AG10803 (cell line): Measurements from ENCODE around the gene TCF7L1.
"Not testable (repeated sequence)": the region's sequence is repeated elsewhere in the genome, so short reads cannot be mapped to it uniquely, and the experiment has no call there.

Source experiments
- DNase-seq: peaks from one replicate; pipeline ENCODE4 v3.0.0; 2010; ENCODE audit warnings: low read depth
- H3K4me3 ChIP-seq: 2 replicates; pipeline ENCODE4 v1.5.1; 2011; ENCODE audit warnings: mild to moderate bottlenecking, low read length, control low read depth
- TF ChIP-seq, protein P1 (sequence below): conservative IDR thresholded peaks from 2 replicates; pipeline ENCODE4 v1.5.1; 2011; ENCODE audit warnings: mild to moderate bottlenecking, low read length, control low read depth, inconsistent platforms

Gene TCF7L1

GRCh38 chr2:85210511-85210910 is 77.3 kb downstream of the TCF7L1 start:
- no peak for DNase-seq
- TF ChIP-seq, protein P1, sequence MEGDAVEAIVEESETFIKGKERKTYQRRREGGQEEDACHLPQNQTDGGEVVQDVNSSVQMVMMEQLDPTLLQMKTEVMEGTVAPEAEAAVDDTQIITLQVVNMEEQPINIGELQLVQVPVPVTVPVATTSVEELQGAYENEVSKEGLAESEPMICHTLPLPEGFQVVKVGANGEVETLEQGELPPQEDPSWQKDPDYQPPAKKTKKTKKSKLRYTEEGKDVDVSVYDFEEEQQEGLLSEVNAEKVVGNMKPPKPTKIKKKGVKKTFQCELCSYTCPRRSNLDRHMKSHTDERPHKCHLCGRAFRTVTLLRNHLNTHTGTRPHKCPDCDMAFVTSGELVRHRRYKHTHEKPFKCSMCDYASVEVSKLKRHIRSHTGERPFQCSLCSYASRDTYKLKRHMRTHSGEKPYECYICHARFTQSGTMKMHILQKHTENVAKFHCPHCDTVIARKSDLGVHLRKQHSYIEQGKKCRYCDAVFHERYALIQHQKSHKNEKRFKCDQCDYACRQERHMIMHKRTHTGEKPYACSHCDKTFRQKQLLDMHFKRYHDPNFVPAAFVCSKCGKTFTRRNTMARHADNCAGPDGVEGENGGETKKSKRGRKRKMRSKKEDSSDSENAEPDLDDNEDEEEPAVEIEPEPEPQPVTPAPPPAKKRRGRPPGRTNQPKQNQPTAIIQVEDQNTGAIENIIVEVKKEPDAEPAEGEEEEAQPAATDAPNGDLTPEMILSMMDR = no peak
- H3K4me3 ChIP-seq = no peak overlapping the region

- not testable (repeated sequence) for DNase-seq, H3K4me3 ChIP-seq
Measured at GRCh38 chr2:85211606-85212005, 78.4 kb downstream of the TCF7L1 start.

DNA sequence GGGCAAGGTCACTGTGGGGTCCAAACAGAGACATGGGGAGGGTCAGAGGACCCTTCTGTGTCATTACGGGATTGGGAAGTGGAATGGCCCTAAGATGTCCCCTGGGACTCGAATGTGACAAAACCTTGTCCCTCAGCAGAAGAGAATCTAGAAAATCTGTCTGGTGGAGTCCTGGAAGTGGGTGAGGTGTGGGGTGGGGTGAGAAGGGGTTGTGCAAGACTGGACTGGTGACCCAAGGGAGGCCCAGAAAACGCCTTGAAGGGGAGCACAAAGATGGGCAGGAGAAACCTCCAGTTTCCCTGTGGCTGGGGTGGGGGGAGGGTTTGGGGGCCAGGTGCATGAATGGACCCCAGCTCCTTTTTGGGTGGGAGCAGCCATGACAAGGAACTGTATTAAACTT is 79.6 kb downstream of the TCF7L1 start:
- TF ChIP-seq, protein P1 = no peak
- H3K4me3 ChIP-seq = no peak overlapping the region
- DNase-seq = no peak

DNA sequence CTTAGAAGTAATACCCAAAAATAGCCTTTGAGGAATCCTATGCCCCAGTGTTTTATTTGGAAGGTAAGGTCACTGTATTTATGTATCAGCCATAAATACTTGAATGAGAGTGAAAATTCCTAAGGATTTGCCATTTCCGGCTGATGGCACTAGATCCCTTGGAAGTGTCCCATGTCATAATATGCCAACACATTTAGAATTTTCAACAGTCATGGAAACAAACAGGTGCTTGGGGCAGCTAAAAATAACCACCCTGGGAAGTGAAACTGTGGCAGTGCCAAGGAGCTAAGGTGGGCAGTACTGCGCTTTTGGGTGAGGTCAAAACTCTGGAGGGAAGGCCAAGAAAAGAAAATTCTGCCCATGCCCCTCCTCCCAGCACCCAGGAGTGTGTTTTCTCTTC is 80.2 kb downstream of the TCF7L1 start:
- TF ChIP-seq, protein P1 = no peak
- no peak overlapping the region for H3K4me3 ChIP-seq
- no peak for DNase-seq

DNA sequence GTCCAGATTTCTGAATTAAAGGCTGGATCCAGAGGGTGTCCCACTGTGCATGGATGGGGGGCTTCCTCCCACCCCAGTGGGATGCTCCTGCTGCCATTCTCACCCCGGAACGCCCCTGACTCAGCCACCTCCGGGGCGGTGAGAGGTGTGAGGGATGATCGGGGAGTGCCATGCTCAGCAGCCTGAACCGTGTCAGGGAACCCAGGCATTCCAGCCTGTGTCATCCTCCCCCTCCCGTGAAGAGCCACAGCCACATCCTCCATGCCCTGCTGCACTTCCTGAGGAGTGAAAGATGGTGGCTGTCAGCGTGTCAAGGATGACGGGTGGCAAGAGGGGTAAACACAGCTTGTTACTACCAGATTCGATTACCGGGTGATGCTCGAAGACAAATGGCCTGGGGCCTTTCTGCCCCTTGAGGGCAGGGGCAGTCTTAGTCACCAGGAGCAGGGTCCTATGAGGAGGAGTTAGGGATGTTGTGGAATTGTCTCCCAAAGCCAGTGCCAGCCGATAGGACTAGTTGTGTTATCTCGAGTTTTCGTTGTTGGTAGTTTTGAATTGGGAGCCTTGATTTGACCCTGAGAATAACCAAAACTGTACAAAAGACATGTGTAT is 80.8 kb downstream of the TCF7L1 start:
- no peak overlapping the region for H3K4me3 ChIP-seq
- TF ChIP-seq, protein P1 = no peak
- no peak for DNase-seq

DNA sequence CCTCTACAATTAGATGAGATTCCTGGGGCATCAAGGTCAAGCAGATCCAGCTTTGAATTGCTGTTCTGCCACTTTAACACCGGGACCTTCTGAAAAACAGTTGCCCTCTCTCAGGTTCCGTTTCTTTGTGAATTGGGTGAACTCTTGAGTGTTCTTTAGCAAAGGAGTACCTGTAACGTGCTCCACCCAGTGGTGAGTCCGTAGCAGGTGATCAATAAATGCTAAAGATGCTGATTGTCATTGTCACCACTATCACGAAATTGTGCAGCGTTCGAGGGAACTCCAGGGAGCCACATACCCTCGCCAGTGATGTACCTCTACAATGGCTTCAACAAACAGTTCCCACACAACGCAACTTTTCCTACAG is 81.9 kb downstream of the TCF7L1 start:
- H3K4me3 ChIP-seq = no peak overlapping the region
- DNase-seq = no peak
- TF ChIP-seq, protein P1 = peak; percentile 10; the same call in 1 of the 2 replicates

DNA sequence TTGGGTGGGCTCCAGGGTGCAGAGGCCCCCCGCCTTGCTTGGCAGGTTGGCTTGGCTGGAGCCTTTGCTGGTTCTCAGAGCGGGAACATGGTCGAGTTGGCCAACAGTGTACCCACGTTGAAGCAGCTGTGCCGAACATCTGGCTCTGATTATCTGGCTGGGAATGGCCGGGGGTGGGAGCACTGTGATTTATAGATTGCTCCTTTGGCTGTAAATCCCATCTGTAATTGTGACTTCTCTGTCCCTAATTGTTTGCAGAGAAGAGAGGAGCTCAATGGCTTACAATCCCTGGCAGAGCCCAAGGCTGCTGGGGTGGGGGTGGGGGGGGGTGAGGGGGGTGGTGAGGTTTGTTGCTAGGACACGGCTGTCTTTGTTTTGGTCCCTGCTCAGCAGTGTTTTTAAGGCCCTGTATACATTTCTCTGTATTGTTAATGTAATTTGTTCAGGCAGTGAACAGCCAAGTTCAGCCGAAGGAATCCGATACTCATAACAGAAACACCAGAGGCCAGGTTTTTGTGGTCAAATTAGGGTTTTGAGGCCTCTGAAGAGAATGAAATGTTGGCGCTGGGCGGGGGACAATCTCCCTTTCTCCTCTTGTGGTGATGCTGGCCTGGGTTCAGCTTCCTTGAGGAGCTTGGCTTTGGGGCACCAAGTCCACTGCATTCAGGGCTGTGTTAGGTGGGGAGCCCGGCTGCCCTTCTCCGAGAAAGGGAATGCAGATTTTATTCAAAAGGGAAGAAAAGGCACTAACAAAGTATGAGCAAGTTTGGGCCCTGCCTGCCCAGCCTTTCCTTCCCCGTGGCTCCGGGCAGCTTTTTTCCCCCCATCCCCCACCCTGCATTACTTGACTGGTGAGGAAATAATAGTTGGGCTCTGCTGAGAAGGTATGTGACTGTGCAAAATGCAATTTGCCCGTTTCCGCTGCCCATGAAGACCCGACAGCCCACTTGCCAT is 82.5 kb downstream of the TCF7L1 start:
- H3K4me3 ChIP-seq = peak overlapping the region; percentile 28
- peak; percentile 98 for DNase-seq
- TF ChIP-seq, protein P1 = no peak
